ENCODE measurements around the gene RPTOR.

DNA sequence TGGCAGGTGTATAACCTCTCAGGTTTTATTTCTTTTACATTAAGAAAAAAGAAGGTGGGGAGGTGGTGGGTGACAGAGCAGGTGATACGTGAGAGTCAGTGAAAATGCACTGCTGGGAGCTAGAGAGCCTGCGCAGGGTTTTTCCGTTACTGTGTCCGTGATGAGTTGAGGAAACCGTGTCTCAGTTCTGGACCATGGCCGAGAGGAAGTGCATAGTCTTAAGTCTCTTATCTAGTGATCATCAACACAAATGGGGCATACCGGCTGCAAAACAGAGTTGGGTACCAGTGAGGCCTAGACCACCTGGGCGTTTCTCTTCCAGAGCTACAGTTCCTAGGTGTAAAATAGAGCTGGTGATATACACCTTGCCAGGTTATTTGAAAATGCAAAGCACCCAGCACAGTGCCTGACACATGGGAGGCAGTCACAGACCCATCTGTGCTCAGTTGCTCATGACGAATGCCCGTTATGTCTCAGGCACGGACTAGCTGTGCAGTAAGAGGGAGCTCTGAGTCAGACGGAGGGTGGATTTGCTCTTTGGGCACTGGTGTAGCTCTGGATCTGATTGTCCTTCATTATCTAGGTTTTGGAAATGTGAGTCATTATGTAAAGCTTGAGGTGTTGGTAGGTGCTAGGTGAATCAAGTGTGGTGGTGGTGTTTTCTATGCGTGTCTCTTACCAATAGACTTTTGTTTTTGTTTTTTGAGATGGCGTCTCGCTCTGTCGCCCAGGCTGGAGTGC, 60.9 kb downstream of the RPTOR start:
- TF ChIP-seq POLR2A (IDR thresholded peaks at IDR 0.05) = no peak
- TF ChIP-seq, protein P1, sequence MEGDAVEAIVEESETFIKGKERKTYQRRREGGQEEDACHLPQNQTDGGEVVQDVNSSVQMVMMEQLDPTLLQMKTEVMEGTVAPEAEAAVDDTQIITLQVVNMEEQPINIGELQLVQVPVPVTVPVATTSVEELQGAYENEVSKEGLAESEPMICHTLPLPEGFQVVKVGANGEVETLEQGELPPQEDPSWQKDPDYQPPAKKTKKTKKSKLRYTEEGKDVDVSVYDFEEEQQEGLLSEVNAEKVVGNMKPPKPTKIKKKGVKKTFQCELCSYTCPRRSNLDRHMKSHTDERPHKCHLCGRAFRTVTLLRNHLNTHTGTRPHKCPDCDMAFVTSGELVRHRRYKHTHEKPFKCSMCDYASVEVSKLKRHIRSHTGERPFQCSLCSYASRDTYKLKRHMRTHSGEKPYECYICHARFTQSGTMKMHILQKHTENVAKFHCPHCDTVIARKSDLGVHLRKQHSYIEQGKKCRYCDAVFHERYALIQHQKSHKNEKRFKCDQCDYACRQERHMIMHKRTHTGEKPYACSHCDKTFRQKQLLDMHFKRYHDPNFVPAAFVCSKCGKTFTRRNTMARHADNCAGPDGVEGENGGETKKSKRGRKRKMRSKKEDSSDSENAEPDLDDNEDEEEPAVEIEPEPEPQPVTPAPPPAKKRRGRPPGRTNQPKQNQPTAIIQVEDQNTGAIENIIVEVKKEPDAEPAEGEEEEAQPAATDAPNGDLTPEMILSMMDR (IDR thresholded peaks at IDR 0.05) = no peak
- no peak for TF ChIP-seq POLR2AphosphoS5 (IDR thresholded peaks at IDR 0.05)
- no peak for TF ChIP-seq EP300 (IDR thresholded peaks at IDR 0.05)

Measured in upper lobe of left lung (tissue), 4 donors.